ENCODE measurements around the gene ATRIP.

ATRIP gene

DNA sequence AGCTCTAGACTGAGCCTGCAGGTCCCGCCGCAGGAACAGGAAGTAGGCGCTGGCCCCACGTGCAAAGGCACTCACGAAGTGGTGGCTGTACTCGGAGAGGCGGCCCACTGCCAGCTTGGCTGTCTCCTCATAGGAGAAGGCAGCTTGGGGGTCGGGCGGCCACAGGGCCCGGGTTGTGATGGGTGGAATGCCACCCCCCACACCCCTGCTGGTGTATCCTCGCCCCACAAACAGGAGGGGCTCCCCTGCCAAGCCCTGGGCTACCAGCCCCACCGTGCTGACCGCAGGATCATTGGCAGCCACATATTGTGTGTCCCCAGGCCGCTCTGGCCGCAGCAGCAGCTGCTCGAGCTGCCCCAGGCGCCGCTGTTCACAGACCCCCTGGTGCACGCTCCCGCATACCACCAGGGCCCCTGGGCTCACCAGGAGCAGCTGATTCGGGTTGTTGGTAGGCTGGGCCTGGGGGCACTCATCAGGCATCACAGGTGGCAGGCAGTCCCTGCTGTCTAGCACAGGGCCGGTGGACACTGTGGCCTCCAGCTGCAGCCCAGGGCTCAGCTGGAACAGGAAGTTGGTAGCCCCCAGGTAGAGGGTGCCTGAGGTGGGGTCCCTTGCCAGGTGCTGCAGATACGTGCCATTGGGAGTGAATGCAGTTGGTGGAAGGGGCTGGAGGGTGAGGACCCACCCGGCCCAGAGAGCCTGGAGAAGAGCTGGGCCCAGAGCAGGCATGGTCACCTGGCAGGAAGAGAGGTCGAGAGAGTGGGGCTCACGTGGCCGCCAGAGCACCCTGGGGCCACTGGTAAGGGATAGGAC lies 22.4 kb upstream of the ATRIP start:
- DNase-seq (ENCODE audit: low read depth, low spot score), result no peak

DNA sequence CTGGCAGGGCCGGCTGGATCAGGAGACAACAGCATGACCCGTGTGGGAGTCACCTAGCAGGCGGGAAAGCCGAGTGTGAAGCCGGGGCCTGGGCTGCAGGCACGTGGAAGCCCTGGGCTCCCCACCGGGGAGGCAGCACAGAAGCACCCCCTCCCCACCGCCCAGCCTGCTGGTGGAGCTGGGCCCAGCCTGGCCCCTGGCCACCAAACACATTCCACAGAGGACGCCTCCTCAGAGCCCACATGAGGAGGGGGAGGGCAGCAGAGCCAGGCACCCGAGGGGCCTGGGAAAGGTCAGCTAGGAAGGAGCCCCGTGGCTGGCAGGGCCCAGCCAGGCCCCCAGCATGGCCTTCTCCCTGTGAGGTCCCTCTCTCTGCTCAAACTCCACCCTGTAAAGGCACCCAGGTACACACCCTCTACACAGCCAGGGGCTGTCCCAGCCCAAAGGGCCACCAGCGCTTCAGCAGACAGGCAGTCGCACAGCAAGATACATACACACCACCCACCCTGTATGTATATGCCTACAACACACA lies 21.2 kb upstream of the ATRIP start:
- no peak for DNase-seq (ENCODE audit: low read depth, low spot score)

DNA sequence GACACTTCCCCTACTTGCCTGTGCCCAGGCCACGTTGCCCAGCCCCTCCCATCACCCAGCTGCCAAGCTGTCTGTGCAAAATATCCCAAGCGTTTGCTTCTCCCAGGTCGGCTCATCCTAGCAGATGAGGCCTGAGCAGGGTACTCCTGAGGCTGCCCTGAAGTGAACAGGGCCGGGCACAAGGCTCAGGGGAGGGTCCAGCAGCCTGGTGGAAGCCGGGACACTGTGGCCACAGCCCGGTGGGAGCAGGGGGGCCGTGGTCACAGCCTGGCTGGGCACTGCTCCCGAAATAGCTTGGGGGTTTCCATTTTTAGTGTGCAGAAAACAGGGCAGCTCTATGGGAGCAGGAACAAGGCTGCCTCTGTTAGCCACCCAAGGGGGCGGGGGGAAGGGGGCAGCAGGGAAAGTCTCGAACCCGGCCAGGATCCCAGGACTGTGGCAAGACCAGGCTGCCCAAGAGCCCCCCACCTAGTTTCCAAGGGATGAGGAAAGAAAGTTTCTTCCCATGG lies 20.1 kb upstream of the ATRIP start:
- no peak for DNase-seq (ENCODE audit: low read depth, low spot score)

DNA sequence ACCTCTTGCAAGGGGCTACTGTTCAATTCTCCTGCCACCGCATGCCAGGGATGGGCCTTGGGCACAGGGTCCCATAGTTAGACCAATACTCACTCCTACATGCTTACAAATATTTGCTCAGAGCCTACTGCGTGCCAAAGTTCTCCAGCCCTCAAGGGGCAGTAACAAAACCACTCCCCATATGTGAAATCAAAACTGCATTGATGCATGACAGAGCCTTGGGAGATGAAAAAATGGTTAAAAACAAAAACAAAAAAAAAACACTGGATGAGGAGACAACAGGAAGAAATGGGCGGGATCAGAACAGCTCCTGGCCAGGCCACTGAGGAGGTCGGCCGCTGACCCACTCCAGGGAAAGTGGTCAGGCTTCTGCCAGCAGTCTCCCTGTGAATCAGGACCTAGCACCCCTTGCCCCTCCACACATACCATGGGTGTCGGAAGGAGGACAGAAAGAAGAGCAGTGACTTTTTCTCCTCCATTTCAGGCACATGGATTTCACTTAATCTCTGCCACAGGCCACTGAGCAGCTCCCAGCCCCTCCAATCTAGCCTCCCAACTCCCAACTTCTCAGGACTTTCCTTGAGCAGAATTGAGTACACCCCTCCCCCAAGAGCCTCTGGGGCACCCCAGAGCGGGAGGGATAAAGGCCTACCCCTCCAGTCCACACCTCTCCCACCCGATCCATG lies 19.4 kb upstream of the ATRIP start:
- no peak for DNase-seq (ENCODE audit: low read depth, low spot score)

DNA sequence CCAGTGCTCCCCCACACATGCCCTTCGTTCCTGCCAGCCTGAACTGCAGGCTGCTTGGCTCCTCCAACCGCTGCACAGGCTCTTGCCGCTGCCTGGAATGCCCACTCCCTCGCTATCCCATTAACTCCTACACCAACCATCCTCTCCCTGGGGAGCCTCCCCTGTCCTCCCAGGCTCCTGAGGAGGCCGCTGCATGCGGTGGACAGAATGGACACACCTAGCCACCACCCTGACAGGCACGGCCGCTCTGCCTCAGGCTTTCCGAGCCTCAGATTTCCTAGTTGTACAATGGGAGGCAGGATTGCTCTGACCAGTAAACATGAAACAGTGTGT lies 18.9 kb upstream of the ATRIP start:
- no peak for DNase-seq (ENCODE audit: low read depth, low spot score)

DNA sequence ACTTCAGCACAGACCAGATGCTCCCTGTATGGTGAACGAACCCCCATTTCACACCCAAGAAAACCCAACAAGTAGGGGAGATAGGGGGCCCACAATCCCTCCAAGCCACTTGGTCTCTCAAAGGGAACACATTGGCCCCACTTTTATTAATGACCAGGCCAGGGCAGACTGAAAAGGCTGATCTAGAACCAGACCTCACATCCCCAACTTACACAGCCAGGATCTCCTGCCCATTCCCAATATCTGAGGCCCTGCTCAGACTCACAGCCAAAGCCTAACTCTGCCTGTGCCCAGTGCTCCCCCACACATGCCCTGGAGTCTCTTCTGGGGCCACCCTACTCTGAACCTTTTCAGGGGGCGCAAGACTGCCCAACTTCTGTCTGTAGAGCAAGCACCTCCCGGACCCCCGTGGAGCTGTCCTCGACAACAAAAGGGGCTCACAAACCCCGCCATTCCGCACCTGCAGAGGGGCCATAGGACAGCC lies 18.4 kb upstream of the ATRIP start:
- no peak for DNase-seq (ENCODE audit: low read depth, low spot score)

DNA sequence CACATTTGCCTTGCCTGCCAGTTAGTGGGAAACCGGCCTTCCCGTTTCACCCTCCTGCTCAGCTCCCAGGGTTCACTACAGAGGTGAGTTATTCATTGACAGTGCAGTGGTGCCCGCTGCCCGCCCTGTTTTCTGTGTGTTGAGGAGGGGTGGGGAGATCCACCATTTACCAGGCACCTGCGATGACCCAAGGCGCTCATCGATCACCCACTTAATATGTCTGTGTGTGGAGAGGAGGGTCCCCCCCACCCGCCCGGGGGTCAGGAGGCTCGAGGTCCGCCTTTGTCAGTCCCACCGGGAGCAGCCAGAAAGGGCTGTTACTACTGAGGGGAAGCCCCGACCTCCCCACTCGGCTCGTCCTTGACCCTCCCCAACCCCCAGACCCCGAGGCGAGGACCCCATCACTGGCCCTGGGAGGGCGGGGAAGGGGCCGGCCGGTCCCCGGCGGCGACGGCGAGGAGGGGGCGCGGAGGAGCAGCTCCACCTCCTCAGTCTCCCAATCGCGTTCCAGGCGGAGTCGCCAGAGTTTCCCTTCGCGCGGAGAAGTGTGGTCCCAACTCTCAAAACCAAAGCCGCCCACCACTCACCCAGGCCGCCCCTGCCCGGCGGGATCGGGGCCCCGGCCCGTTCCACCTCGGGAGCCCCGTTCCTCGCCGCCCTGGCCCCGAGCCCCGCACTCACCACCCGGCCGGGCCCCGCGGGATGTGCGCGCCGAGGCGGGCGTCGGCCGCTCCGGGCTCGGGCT lies 17.8 kb upstream of the ATRIP start:
- no peak for DNase-seq (ENCODE audit: low read depth, low spot score)

DNA sequence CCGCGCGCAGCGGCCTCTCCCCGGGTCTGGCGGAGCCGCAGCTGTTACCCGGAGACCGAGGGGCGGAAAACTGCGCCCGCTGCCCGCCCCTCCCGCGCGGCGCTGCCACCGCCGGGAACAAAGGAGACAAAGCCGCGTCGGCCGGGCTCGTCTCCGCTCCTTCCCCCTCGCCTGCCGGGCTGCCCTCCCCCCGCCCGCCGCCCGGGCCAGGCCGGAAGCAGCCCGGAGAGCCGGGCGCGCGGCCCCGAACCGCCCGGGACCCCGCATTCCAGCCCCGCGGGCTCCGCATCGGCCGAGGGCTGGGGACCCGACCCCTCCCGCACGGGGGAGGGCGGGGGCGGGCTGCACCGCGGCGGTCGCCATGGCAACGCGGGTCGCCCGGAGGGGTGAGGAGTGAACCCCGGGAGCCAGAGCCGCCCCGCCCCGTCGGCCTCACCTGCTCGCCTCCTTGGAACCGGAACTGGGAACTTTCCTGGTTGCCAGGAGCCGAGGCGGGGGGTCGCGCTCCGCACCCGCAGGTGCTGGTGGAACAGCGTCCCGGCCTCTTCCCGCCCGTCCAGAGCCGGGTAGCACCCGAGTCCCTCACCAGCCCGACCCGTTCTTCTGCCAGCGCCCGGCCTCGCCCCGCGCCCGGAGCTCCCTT lies 17.1 kb upstream of the ATRIP start:
- DNase-seq (ENCODE audit: low read depth, low spot score), result no peak

DNA sequence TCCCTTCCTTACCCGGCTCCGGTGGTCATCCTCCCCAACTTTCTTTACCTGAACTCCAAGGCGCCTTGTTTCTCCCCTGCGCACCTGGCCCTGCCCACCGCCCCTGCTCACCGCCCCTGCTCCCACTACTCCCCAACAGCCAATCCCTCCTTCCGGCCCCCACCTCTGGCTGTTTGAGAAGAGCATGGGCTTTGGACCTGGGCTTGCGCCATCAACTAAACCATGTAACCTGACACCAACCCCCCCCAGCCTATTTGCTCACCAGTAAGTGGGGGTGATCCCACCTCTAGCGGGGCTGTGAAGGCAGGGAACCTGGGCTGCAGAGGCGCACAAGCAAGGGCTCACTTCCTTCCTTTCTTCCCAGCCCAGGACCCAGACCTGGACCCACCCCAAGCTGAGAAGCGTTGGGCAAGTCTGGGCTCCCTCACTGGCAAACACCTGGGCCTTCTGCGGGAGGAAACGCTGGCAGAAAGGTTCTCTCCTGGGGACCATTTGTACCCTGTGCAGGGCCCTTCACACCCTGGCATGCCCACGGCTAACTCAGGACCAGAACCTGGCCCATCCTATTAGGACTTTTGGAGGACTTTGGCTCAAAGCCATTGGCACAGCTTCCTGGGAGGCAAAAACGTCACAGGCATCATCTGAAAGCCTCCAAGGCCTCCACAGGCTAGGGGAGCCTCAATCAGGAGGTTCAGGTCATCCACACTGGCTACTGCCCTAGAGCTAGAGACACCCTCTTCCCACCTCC lies 16.4 kb upstream of the ATRIP start, which contains the start of gene PLXNB1:
Gene PLXNB1 (minus strand): TSS at position 127 of the 748 bp plus-strand sequence. CDS start 5,475 bp downstream, outside the sequence.
- no peak for DNase-seq (ENCODE audit: low read depth, low spot score)

DNA sequence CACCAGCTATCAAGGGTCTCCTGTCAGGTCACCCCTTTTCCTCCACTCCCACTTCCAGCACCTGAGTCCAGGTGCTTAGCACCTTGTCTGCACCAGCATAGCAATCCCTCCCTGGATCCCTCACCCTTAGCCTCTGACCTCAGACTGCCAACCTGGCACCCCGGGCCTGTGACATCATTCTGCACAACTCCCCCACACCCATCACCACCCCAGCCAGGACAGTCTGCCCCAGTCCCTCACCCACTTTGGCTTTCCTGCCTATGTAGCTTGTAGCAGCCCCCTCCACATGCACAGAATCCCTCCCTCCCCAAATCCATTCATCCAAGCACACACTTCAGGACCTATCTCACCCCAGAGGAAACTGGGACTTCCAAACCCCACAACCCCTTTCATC lies 15.8 kb upstream of the ATRIP start:
- no peak for DNase-seq (ENCODE audit: low read depth, low spot score)

DNA sequence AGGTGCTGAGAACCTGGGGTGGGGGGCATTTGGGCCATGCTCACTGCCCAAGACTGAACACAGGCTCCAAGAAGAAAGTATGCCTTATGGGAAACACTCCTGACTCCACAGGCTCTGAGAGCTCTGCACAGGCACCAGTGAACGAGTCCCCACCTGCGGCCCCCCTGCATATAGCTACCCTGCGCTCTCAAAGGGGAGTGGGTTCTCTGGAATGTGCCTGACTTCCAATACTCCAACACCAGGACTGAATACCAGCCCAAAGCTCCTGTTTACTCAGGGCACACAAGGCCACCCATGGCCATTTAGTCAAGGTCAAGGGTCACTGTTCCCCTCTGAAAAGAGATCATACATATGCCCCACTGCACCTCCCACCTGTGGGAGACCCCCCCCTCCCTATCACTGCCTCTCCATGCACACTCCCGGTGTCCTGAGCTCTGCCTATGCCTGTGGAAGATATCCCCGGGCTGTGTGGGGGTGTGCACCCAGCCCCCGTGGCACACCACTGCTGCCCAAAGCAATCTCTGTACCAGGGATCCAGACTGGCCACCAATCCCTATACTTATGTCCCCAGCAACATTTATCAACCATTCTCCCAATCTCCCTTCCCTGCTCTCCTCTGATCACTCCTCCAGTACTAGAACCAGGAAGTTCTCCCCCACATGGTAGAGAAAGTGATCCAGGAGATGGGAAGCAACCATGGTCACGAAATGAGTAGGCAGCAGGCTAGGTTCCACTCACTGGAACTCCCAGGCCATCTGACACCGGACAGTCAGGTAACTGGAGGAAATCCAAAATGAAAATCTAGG lies 15.1 kb upstream of the ATRIP start:
- no peak for DNase-seq (ENCODE audit: low read depth, low spot score)

DNA sequence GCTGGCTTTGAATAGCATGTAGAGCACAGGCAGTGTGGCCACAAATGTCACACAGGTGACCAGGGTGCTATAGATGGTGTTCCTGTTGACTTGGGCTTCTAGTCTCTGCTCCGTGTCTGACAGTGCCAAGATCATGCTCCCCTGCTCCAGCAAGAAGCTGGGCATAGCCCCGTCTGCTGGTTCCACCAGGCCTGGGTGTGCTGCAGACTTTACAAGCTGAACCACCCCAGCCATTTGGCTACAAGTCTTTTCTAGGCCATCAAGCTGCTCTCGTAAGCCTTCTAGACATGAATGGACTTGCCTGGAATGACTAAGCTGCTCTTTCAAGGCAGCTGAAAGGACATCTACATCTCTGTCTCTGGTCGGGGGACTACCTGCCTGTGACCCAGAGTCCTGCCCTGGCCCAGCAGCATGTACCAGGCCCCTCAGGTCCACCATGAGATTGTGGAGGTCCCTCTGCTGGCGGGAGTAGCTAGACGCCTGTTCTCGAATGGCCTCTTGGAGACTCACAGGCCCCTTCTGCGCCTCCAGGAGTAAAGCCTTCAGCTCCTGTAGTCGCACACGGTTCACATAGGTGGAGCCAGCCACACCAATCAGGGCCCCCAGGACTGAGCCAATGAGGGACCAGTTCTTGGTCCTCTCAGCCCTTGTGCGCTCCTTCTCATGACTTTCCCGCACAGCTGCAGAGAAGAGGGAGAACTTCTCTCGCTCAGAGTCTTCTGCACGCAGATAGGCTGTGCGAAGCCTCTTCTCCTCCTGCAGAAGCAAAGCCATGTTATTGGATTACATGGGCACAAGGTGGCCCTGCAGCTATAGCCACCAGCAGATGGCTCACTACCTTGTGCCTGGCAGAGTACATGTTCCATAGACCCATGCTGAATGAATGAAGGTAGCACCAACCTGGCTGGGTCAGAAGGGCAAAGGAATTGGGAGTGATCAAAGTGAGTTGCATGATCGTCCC lies 13.8 kb upstream of the ATRIP start:
- no peak for DNase-seq (ENCODE audit: low read depth, low spot score)

DNA sequence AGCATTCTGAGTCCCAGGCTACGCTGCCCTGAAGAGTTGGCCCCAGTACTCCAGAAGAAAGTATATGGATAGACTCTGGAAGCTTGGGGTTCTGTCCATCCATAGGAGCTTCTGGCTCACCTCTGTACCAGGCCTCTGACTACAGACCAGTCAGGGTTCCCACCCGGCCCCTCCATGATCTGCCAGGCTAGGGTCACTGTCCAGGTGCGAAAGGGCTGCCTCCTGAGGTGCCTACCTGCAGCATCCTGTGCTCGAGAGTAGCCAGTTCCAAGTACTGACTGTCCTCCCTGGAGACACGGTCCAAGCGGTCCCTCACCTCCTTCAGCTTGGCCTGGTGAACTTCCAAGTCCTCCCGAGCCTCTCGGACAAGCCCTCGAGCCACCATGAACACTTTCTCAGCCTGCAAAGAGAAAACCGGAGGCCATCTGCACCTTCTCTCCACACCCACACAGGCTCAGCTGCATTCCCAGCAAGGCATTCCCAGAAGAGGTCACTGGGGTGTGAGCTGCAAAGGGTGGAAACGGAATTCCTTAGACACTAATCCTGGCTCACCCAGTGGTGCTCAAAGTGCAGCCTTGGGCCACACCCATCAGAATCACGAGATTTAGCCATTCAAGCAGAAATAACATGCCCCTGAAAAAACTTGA lies 12.9 kb upstream of the ATRIP start:
- no peak for DNase-seq (ENCODE audit: low read depth, low spot score)

DNA sequence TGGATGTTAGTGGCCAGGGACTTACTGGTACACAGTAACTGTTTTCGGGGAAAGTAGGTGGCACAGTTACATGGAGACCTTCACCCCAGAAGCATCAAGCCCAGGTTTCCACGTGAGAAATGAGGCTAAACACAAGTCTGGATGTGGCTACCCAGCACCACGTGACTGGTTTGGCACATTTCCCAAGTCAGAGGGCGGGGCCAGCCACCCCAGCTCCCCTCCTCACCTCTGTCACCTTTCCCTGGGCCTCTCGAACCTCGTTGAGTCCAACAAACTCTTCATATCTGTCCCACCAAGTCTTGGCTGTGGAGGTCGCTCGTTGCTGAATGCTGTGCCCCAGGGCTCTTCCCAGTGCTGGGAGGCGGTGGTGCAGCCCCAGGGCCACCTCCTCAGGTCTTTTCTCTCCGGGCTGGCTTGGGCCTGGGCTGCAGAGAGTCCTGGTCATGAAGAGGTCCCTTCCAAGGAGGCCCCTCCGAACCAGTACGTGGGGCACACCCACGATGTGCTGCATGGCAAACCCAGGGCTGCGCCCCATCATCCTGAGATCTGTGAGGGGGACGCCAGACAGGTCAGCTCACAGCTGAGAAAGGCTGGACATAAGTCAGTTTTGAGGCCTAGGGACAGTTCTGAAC lies 11.8 kb upstream of the ATRIP start:
- no peak for DNase-seq (ENCODE audit: low read depth, low spot score)

DNA sequence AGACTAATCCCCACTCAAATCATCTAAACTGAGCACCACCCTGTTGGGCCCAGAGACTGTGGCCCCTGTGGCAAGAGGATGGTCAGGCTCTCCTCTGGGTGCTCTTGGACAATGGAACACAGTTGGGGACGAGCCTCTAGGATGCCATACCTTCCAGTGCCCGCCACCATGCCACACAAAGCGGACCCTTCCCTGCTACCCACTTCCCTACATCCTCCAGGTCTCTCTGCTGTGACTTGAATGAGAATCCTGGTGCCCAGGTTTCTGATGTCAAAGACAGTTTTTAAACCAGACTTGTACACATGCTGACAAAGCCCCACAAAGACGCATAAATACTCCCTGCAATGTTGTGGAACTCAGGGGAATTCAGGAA lies 11.3 kb upstream of the ATRIP start:
- DNase-seq (ENCODE audit: low read depth, low spot score), result no peak

DNA sequence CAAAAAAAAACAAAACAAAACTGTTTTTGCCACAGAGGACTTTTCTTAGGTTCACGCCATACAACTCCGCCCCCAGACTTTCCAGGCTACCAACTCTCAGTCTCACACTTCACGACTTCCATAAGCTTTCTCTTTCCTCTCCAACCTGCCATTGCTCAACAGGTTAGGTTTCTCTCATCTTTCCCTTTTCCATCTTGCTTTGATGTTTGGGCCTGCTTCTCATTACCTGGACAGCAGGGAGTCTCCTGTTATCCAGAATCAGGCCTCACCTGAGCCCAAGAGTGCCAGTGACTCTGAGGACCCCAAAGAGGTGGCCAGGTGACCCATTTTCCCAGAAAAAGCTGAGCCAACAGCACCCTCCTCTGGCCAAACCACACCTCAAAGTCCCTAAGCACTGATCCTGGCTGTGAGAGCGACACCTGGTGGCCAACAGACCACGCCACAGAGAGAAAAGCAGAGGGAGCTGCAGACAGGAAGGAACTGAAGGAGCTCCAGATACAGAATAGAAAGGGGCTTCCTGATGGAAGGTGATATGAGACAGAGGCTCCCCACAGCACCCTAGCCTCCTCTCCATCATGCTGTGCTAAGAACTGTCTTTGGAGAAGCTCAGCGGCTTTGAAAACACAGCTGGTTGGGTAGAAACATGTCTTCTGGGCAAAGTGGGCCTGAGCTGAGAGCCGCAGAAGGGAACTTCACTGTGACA lies 10.6 kb upstream of the ATRIP start:
- peak; percentile 82 for DNase-seq (ENCODE audit: low read depth, low spot score)

DNA sequence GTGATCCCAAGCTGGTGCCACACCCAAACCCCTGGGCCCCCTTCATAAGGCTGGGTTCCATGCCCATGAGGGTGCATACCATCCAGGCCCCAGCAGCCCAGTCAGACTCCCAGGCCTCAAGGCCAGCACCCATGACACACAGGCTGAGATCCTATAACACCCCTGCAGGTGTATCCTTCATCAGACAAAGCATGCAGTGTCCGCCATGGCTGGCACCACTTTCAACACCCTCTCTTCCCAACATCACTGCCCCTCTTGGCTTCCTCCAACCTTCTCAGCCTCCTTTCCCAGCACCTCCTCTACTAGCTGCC lies 10.1 kb upstream of the ATRIP start:
- DNase-seq (ENCODE audit: low read depth, low spot score), result no peak

All from activated CD4-positive, CD25-positive, alpha-beta regulatory T cell treated with anti-CD3 and anti-CD28 coated beads, Interleukin-2, amount 50 U/mL, for 16 hours (primary cell).